ENCODE results near the gene ZNF548.

GRCh38 chr19:57421037-57421436 lies 31.4 kb downstream of the ZNF548 start:
- TF ChIP-seq POLR2A (IDR thresholded peaks at IDR 0.05): no peak
- TF ChIP-seq, protein P1, sequence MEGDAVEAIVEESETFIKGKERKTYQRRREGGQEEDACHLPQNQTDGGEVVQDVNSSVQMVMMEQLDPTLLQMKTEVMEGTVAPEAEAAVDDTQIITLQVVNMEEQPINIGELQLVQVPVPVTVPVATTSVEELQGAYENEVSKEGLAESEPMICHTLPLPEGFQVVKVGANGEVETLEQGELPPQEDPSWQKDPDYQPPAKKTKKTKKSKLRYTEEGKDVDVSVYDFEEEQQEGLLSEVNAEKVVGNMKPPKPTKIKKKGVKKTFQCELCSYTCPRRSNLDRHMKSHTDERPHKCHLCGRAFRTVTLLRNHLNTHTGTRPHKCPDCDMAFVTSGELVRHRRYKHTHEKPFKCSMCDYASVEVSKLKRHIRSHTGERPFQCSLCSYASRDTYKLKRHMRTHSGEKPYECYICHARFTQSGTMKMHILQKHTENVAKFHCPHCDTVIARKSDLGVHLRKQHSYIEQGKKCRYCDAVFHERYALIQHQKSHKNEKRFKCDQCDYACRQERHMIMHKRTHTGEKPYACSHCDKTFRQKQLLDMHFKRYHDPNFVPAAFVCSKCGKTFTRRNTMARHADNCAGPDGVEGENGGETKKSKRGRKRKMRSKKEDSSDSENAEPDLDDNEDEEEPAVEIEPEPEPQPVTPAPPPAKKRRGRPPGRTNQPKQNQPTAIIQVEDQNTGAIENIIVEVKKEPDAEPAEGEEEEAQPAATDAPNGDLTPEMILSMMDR (IDR thresholded peaks at IDR 0.05): no peak
